H1 (cell line): ENCODE results near the gene DEGS2. TPM values are rescaled to one million over a fixed set of nuclear protein-coding genes. Genes with fewer than 3 reads are reported as not detected.

Experiments used
- CTCF ChIA-PET: fragments of 300-600 bp; sonication (Branson Sonifier 250); formaldehyde crosslinking; loops from one replicate; lab custom pipeline; 2021; ENCODE audit not compliant: partially characterized antibody; lab: Charles Lee
- POLR2A ChIA-PET: fragments of 300-600 bp; sonication (Branson Sonifier 250); formaldehyde crosslinking; loops from one replicate; lab custom pipeline; 2021; ENCODE audit warnings: inconsistent platforms; ENCODE audit not compliant: partially characterized antibody; lab: Charles Lee
- DNase-seq, 2 experiments: peaks; one replicate each; pipeline versions ENCODE4 v3.0.0 to v3.0.0-alpha.2; 2010 to 2022; ENCODE audit warnings: low spot score in 2 of 2, low read depth in 1 of 2, mixed read lengths in 1 of 2
- FAIRE-seq: peaks from 2 replicates; lab custom pipeline; 2011; peaks lifted over from hg19 to GRCh38; lab: Jason Lieb, UNC
- H2AFZ ChIP-seq: 2 replicates; pipeline ENCODE4 v1.8.1; 2012; ENCODE audit warnings: low read length, inconsistent platforms
- H2AK5ac ChIP-seq: 2 replicates; pipeline ENCODE4 v1.6.1; 2013; ENCODE audit warnings: low read depth, low read length
- H2BK120ac ChIP-seq: replicated peaks from 2 replicates; pipeline ENCODE3; 2013; ENCODE audit warnings: low read depth, low read length, inconsistent platforms
- H2BK12ac ChIP-seq: 2 replicates; pipeline ENCODE4 v1.6.1; 2013; ENCODE audit warnings: low read depth, low read length
- H2BK15ac ChIP-seq: 2 replicates; pipeline ENCODE4 v1.6.1; 2013; ENCODE audit warnings: low read length
- H2BK20ac ChIP-seq: 2 replicates; pipeline ENCODE4 v1.6.1; 2013; ENCODE audit warnings: low read length
- H2BK5ac ChIP-seq: 2 replicates; pipeline ENCODE4 v1.6.1; 2013; ENCODE audit warnings: low read depth, low read length
- H3K14ac ChIP-seq: 2 replicates; pipeline ENCODE4 v1.6.1; 2013; ENCODE audit warnings: inconsistent platforms; ENCODE audit not compliant: insufficient read length
- H3K18ac ChIP-seq: 2 replicates; pipeline ENCODE4 v1.6.1; 2013; ENCODE audit warnings: low read length; ENCODE audit errors: extremely low read depth
- H3K23ac ChIP-seq: 2 replicates; pipeline ENCODE4 v1.6.1; 2013; ENCODE audit warnings: inconsistent platforms; ENCODE audit not compliant: insufficient read length
- H3K23me2 ChIP-seq: 2 replicates; pipeline ENCODE4 v1.6.1; 2013; ENCODE audit warnings: low read depth, low read length
- H3K27ac ChIP-seq: 2 replicates; pipeline ENCODE4 v1.6.1; 2011; ENCODE audit warnings: low read depth, low read length, inconsistent platforms
- H3K27me3 ChIP-seq, 4 experiments: replicated peaks in 1 of 4; 1 replicate in 1 of 4; 2 replicates in 3 of 4; pipeline versions ENCODE4 v1.6.1 to v1.8.1; 2011 to 2013; ENCODE audit warnings: low read length in 3 of 4, mild to moderate bottlenecking in 3 of 4, inconsistent platforms in 2 of 4, mixed read lengths in 2 of 4, moderate library complexity in 1 of 4; ENCODE audit not compliant: control insufficient read depth in 3 of 4, insufficient read depth in 3 of 4; ENCODE audit errors: extremely low read depth in 1 of 4
- H3K36me3 ChIP-seq, 4 experiments: 2 replicates each; pipeline versions ENCODE4 v1.6.1 to v1.8.1; 2011 to 2013; ENCODE audit warnings: mild to moderate bottlenecking in 4 of 4, low read length in 3 of 4, moderate library complexity in 2 of 4, control low read depth in 1 of 4, inconsistent platforms in 1 of 4; ENCODE audit not compliant: insufficient read depth in 4 of 4, control insufficient read depth in 2 of 4
- H3K4ac ChIP-seq: replicated peaks from 2 replicates; pipeline ENCODE3; 2013; ENCODE audit warnings: low read length, low read depth, mixed read lengths, inconsistent platforms; ENCODE audit not compliant: insufficient read length
- H3K4me1 ChIP-seq, 4 experiments: replicated peaks in 1 of 4; 1 replicate in 1 of 4; 2 replicates in 3 of 4; pipeline versions ENCODE4 v1.6.1 to v1.8.1; 2011 to 2013; ENCODE audit warnings: low read length in 3 of 4, inconsistent platforms in 2 of 4, mixed read lengths in 1 of 4; ENCODE audit not compliant: insufficient read depth in 4 of 4, control insufficient read depth in 3 of 4
- H3K4me2 ChIP-seq, 2 experiments: 2 replicates each; pipeline versions ENCODE4 v1.6.1 to v1.8.1; 2011 to 2013; ENCODE audit warnings: low read depth in 2 of 2, low read length in 2 of 2, control low read depth in 1 of 2, inconsistent platforms in 1 of 2, mild to moderate bottlenecking in 1 of 2; ENCODE audit not compliant: insufficient read depth in 1 of 2
- H3K4me3 ChIP-seq, 4 experiments: fragments of 200-600, 300-600 bp in 1 of 4; sonication (generic), shearing (Covaris generic), sonication (Bioruptor Twin) in 1 of 4; 2 replicates each; pipeline versions ENCODE4 v1.5.1 to v1.8.1; 2011 to 2016; ENCODE audit warnings: low read length in 4 of 4, low read depth in 3 of 4, control low read depth in 2 of 4, inconsistent platforms in 2 of 4, mild to moderate bottlenecking in 2 of 4, mixed read lengths in 1 of 4, moderate library complexity in 1 of 4; ENCODE audit not compliant: insufficient read depth in 2 of 4; ENCODE audit errors: extremely low read depth in 1 of 4
- H3K56ac ChIP-seq: replicated peaks from 2 replicates; pipeline ENCODE3; 2013; ENCODE audit warnings: low read depth, mild to moderate bottlenecking, mixed read lengths, low read length, inconsistent platforms; ENCODE audit not compliant: insufficient read length
- H3K79me1 ChIP-seq: 2 replicates; pipeline ENCODE4 v1.6.1; 2013; ENCODE audit warnings: low read depth, low read length, control low read depth
- H3K79me2 ChIP-seq, 2 experiments: 2 replicates each; pipeline versions ENCODE4 v1.6.1 to v1.8.1; 2012 to 2013; ENCODE audit warnings: low read length in 2 of 2, mild to moderate bottlenecking in 2 of 2, inconsistent platforms in 1 of 2; ENCODE audit not compliant: insufficient read depth in 2 of 2, control insufficient read depth in 1 of 2
- H3K9ac ChIP-seq, 4 experiments: replicated peaks in 1 of 4; 1 replicate in 1 of 4; 2 replicates in 3 of 4; pipeline versions ENCODE4 v1.6.1 to v1.8.1; 2011 to 2013; ENCODE audit warnings: low read depth in 3 of 4, low read length in 3 of 4, control low read depth in 2 of 4, mild to moderate bottlenecking in 2 of 4, moderate library complexity in 2 of 4, inconsistent platforms in 1 of 4; ENCODE audit errors: extremely low read depth in 1 of 4
- H3K9me3 ChIP-seq, 2 experiments: 2 replicates each; pipeline versions ENCODE4 v1.6.1 to v1.8.1; 2012 to 2013; ENCODE audit warnings: mild to moderate bottlenecking in 2 of 2, moderate library complexity in 2 of 2, control low read depth in 1 of 2, inconsistent platforms in 1 of 2, low read depth in 1 of 2, low read length in 1 of 2, mixed read lengths in 1 of 2; ENCODE audit not compliant: insufficient read depth in 2 of 2
- H4K20me1 ChIP-seq, 2 experiments: replicated peaks in 1 of 2; 2 replicates each; pipeline versions ENCODE3 to v1.8.1; 2011 to 2013; ENCODE audit warnings: inconsistent platforms in 2 of 2, low read length in 2 of 2, mild to moderate bottlenecking in 1 of 2; ENCODE audit not compliant: insufficient read depth in 2 of 2, control insufficient read depth in 1 of 2
- H4K5ac ChIP-seq: 2 replicates; pipeline ENCODE4 v1.6.1; 2013; ENCODE audit warnings: low read length, low read depth, mixed read lengths, inconsistent platforms; ENCODE audit not compliant: insufficient read length
- H4K8ac ChIP-seq: 2 replicates; pipeline ENCODE4 v1.8.0; 2013; ENCODE audit warnings: mild to moderate bottlenecking, moderate library complexity, low read length, inconsistent platforms; ENCODE audit not compliant: insufficient read depth; ENCODE audit errors: extremely low read depth
- H4K91ac ChIP-seq: replicated peaks from 2 replicates; pipeline ENCODE3; 2013; ENCODE audit warnings: low read length, mixed read lengths, inconsistent platforms; ENCODE audit not compliant: insufficient read length
- CBX5 ChIP-seq: fragments of 300-800, 300-1000 bp; sonication (generic); IDR thresholded peaks from 2 replicates; pipeline ENCODE4 v1.7.1; 2016; ENCODE audit warnings: antibody characterized with exemption, low read length, low read depth
- CREB1 ChIP-seq: IDR thresholded peaks from 2 replicates; pipeline ENCODE4 v1.6.1; 2012; ENCODE audit warnings: inconsistent platforms
- CTCF ChIP-seq, 3 experiments: IDR thresholded peaks; 1 replicate in 2 of 3; 2 replicates in 1 of 3; pipeline versions ENCODE4 v1.5.1 to v1.6.1; 2011; ENCODE audit warnings: low read length in 3 of 3, mild to moderate bottlenecking in 3 of 3, inconsistent platforms in 2 of 3, low read depth in 1 of 3, moderate library complexity in 1 of 3; ENCODE audit not compliant: insufficient read depth in 1 of 3; ENCODE audit errors: control extremely low read depth in 1 of 3
- GTF2F1 ChIP-seq: IDR thresholded peaks from 2 replicates; pipeline ENCODE4 v1.6.1; 2012; ENCODE audit warnings: low read depth, low read length, improper control_type of control experiment, borderline replicate concordance
- HDAC2 ChIP-seq, 2 experiments: fragments of 300-600 bp in 1 of 2; sonication (generic) in 1 of 2; IDR thresholded peaks; 2 replicates each; pipeline ENCODE4 v1.6.1; 2011 to 2012; ENCODE audit warnings: low read depth in 2 of 2, low read length in 2 of 2, mild to moderate bottlenecking in 2 of 2, moderate library complexity in 2 of 2, borderline replicate concordance in 1 of 2, inconsistent platforms in 1 of 2
- KDM1A ChIP-seq: fragments of 200-600, 300-600 bp; sonication (generic); IDR thresholded peaks from 2 replicates; pipeline ENCODE4 v1.7.1; 2016; ENCODE audit warnings: mild to moderate bottlenecking, low read length, borderline replicate concordance
- SIN3A ChIP-seq, 2 experiments: IDR thresholded peaks in 1 of 2; conservative IDR thresholded peaks in 1 of 2; 2 replicates each; pipeline ENCODE4 v1.6.1; 2011 to 2012; ENCODE audit warnings: low read length in 2 of 2, improper control_type of control experiment in 1 of 2, low read depth in 1 of 2, mild to moderate bottlenecking in 1 of 2
- SUZ12 ChIP-seq: fragments of 200-600 bp; sonication (generic); IDR thresholded peaks from 2 replicates; pipeline ENCODE4 v1.6.1; 2012; ENCODE audit warnings: mild to moderate bottlenecking, inconsistent platforms, low read length, moderate library complexity, mixed read lengths
- TAF7 ChIP-seq: optimal IDR thresholded peaks from 2 replicates; pipeline ENCODE3; 2011; ENCODE audit warnings: low read depth, mild to moderate bottlenecking, inconsistent platforms, low read length, moderate library complexity, borderline replicate concordance
- WGBS, 2 experiments: shearing (Covaris generic) in 1 of 2; methylation state at CpG; one replicate each; pipeline versions ENCODE4 v1.1.6 to v1.1.7; 2013 to 2015; ENCODE audit warnings: low lambda C conversion rate in 2 of 2, mixed read lengths in 2 of 2, inconsistent platforms in 1 of 2, low coverage in 1 of 2, missing lambda C conversion rate in 1 of 2; ENCODE audit not compliant: insufficient replicate concordance in 2 of 2, insufficient coverage in 1 of 2, insufficient read length in 1 of 2; ENCODE audit errors: extremely low coverage in 1 of 2, missing lambda C conversion rate in 1 of 2; 5-methylcytosine and 5-hydroxymethylcytosine counted together
- polyA plus RNA-seq, 7 experiments: library from polyadenylated mRNA; depleted of rRNA in 3 of 7; stranded (reverse) in 5 of 7; unstranded in 2 of 7; fragments of >200 nt in 5 of 7; fragments of 200-250 nt in 2 of 7; gene quantifications; 1 replicate in 5 of 7; 2 replicates in 1 of 7; 4 replicates in 1 of 7; pipeline versions ENCODE4 v1.2.1 to v1.2.3, GENCODE V29; 2011 to 2013; ENCODE audit warnings: missing spikeins in 2 of 7, mixed read lengths in 2 of 7
- total RNA-seq: library from RNA; stranded (reverse); fragmentation: NEBNext Ultra II Directional; extraction: Animal tissue kit (Norgen Biotek cat#: 25700); gene quantifications from 2 replicates; pipeline ENCODE4 v1.2.1, GENCODE V29; 2021
- TF ChIP-seq, protein P1 (sequence below): IDR thresholded peaks from 2 replicates; pipeline ENCODE4 v1.6.1; 2012; ENCODE audit warnings: inconsistent platforms

The DEGS2 gene
- total and polyA plus RNA-seq, 2 of the 8 experiments (the other 6 are each of a cell fraction or from before 2014, with no cell fraction given) = 0.61 to 0.82 TPM

DNA sequence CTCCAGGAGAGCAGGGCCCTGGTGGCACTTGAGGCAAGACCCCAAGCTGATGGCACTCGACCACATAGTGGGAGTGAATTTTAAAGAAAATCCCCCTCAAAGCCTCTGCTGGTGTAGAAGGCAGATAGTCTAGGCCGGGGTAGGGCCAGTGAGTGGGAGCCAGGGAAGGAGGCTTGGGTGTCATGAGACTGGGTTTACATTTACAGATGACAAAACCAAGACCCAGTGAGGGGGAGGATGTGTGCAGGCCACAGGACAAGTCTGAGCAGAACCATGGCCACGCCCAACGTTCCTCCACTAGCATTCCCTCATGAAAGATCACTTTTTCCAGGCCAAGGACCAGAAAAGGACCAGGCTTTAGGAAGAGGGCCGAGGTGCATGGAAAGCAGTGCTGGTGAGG lies 52.2 kb downstream of the DEGS2 start:
- H4K5ac ChIP-seq = no peak overlapping the region
- no peaks in the 10 kb centered on the region for H3K4me1 ChIP-seq
- H3K9me3 ChIP-seq = no peaks in the 10 kb centered on the region
- no peak for FAIRE-seq
- no peak overlapping the region for H3K4ac ChIP-seq
- H3K27me3 ChIP-seq = no peaks in the 10 kb centered on the region
- H2BK20ac ChIP-seq = no peak overlapping the region
- no peak overlapping the region for H3K23ac ChIP-seq
- ChIA-PET POLR2A (interaction anchor here (0.5 kb wide), 1 partner anchor 284 kb away, joined by 3 read pairs; no protein-coding TSS in a partner anchor), CTCF (interaction anchor here (0.7 to 10.6 kb wide), 22 partner anchors 12 to 163 kb away, joined by 3 to 240 read pairs (median 7); partner anchors contain the start of genes DEGS2 and EVL)
- H4K8ac ChIP-seq = no peak overlapping the region
- H3K4me3 ChIP-seq = no peak overlapping the region
- H2BK5ac ChIP-seq = no peak overlapping the region
- no peak overlapping the region for H2AFZ ChIP-seq
- H3K56ac ChIP-seq = no peak overlapping the region
- no peak overlapping the region for H3K9ac ChIP-seq
- no peak overlapping the region for H2BK120ac ChIP-seq
- H4K20me1 ChIP-seq = peaks cover 2 to 8% of the 10 kb centered on the region in 2 experiments
- no peaks in the 10 kb centered on the region for H3K79me2 ChIP-seq
- 86% methylated on average over 5 of the region's 5 CpGs; no CpG with 5 or more reads in 1 of the 2 experiments for WGBS, 2 experiments
- no peak overlapping the region for H2AK5ac ChIP-seq
- H2BK12ac ChIP-seq = no peak overlapping the region
- no peak overlapping the region for H3K18ac ChIP-seq
- H4K91ac ChIP-seq = no peak overlapping the region
- no peak overlapping the region for H3K14ac ChIP-seq
- no peaks in the 10 kb centered on the region; a peak in 1 of 8 replicates for H3K36me3 ChIP-seq
- H3K27ac ChIP-seq = no peak overlapping the region
- H3K4me2 ChIP-seq = no peak overlapping the region
- no peak for DNase-seq
- no peak overlapping the region for H2BK15ac ChIP-seq
- no peaks in the 10 kb centered on the region for H3K23me2 ChIP-seq
- no peaks in the 10 kb centered on the region; the same call in 1 of the 2 replicates for H3K79me1 ChIP-seq
- TF ChIP-seq CTCF (IDR thresholded peaks at IDR 0.05; ENCODE audit: control extremely low read depth in 1 of 3, insufficient read depth in 1 of 3, low read depth in 1 of 3, low read length in 3 of 3) (no peak), SUZ12 (no peak), SIN3A (conservative IDR thresholded peaks at IDR 0.05 in 1 of 2, IDR thresholded peaks at IDR 0.05 in 1 of 2; ENCODE audit: low read depth in 1 of 2, low read length in 2 of 2) (no peak), CREB1 (no peak), CBX5 (no peak), HDAC2 (IDR thresholded peaks at IDR 0.05; ENCODE audit: borderline replicate concordance in 1 of 2, low read depth in 2 of 2, low read length in 2 of 2) (no peak), TAF7 (no peak), GTF2F1 (no peak), KDM1A (no peak)
- TF ChIP-seq, protein P1, sequence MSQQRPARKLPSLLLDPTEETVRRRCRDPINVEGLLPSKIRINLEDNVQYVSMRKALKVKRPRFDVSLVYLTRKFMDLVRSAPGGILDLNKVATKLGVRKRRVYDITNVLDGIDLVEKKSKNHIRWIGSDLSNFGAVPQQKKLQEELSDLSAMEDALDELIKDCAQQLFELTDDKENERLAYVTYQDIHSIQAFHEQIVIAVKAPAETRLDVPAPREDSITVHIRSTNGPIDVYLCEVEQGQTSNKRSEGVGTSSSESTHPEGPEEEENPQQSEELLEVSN = no peak
